Glomerular visceral epithelial cell (primary cell): Measurements from ENCODE around the gene AURKB.

ENCODE experiments used
- DNase-seq: peaks from one replicate; pipeline ENCODE4 v3.0.0-alpha.2; 2016; ENCODE audit errors: extremely low spot score

AURKB gene

GRCh38 chr17:8162233-8162996 is 48.0 kb downstream of the AURKB start, which contains the start of gene VAMP2:
TSS of gene VAMP2 (minus strand) at chr17:8162948. CDS start at chr17:8162879, 69 bp downstream.
- peak; percentile 65 for DNase-seq

DNA sequence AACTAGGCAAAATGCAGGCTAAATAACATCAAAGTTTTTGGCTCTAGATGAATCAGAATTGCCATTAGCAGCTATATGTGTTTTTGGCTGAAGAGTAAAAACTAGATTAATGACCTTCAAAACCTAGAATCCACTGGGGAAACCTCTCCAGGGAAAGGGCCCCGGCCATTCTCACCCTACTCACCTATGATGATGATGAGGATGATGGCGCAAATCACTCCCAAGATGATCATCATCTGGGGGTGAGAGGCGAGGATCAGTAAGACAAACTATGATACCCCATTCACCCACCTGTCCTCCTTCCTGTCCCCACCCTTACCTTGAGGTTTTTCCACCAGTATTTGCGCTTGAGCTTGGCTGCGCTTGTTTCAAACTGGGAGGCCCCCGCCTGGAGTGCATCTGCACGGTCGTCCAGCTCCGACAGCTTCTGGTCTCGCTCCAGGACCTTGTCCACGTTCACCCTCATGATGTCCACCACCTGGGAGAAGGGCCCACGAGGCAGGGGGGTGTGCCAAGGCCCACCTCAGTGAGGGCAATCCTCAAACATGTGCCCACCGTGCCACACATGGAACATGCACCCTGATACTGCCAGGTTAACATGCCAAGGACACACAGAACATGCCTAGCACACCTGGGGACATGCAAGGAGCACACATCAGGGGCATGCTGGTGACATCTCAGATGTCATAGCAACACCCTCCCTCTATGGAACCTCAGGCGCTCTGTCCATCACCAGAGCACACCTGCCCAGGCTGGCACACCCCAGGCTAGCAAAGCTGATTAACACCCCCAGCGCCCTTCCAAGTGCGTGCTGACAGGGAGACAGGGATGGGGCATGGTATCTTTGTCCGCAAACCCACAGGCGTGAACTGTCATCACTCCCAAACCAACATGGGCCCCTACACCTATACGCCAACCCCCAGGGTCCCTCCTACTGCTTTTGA is 48.8 kb downstream of the AURKB start:
- no peak for DNase-seq

DNA sequence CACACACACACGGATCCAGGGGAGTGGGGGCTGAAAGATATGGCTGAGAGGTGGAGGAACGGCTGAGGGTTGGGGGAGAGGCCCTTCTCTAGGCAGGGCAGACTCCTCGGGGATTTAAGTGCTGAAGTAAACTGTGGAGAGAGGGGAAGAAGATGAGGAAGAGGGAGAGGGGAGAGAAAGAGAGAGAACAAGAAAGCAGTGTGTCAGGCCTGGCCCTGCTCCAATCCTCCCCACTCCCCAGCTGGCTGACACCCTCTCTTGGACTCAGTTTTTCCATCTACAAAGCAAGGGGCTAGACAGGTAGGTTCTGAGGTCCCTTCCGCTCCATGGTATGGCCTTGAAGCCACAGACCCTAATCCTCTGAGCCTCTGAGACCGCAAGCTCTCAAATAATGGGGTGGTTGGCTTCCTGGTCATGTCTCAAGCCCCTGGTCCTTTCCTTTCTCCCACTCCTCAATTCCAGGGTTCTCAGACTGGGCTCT is 49.6 kb downstream of the AURKB start:
- DNase-seq = no peak

- DNase-seq = no peak
Measured at GRCh38 chr17:8160224-8160577, 50.2 kb downstream of the AURKB start.

GRCh38 chr17:8159459-8160223 is 50.7 kb downstream of the AURKB start:
- no peak for DNase-seq

DNA sequence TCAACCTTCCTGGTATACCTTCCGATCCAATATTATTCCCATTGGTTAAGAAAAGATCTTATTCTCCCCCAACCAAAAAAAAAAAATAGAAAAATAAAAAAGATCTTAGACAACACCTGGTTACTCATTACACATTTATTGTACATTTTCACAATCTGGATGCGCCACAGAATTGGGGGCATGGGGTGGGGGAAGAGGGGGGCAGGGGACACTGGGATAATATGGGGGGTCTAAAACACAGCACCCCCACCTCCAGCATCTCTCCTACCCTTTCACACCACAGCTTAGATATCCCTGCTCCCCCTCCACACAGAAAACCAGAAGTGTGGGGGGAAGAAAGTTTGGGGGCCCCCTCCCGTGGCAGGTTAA is 51.4 kb downstream of the AURKB start:
- DNase-seq = no peak

- DNase-seq = peak; percentile 89
Measured at GRCh38 chr17:8158267-8159031, 51.9 kb downstream of the AURKB start.

DNA sequence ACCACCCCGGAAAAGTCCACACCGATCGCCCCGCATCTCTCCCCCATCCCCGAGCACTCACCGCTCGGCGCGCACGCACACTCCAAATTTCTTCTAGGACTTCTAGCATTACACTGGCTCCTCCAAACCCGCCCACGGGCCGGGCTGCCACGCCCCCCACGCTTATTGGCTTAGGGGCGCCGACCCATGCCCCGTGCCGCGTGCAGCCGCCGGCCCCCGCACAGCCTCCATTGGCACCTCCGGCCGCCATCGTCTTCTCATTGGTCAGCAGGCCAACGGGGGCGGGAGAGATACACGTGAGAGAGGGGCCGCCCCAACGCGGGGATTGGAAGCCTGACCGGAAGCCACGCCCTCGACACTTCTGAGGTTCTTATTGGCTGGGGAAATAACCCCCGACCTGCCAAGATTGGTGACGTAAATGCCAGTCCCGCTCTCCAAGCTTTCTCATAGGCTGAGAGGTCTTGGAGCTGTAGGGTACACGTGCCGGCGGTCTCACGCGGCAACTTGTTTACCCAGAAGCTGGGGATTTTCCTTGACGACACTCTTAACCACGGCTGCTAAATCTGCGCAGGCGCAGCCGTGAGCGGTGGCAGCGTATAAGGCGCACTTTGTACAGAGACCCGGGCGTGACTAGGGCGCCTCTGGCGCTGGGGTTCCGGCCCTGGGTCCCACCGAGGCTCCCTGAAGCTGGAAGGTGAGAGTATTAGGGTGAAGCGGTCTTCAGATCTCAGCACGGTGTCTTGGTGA is 54.0 kb downstream of the AURKB start:
- peak; percentile 100 for DNase-seq

DNA sequence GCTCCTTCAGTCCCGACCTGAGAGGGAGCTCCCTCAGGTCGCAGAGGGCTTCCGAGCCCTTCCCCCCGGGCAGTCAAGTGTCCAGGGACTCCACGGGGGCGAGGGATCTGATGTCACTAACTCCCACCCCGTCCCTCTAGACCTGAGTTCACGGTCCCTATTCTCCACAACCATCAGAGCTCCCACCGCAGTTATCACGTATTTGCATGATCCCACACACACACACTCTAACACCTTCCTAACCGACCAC is 54.5 kb downstream of the AURKB start:
- DNase-seq = no peak

- no peak for DNase-seq
Measured at GRCh38 chr17:8155231-8155995, 55.0 kb downstream of the AURKB start.
